HUES6 (cell line): ENCODE measurements around the gene SLC16A5.
A peak's percentile ranks its signal among the peaks of the same experiment; 100 is the strongest.

Experiments
- H3K27ac ChIP-seq: 2 replicates; pipeline ENCODE4 v1.7.0; 2013; ENCODE audit warnings: low read depth, mild to moderate bottlenecking, low read length, inconsistent platforms
- H3K27me3 ChIP-seq: 2 replicates; pipeline ENCODE4 v1.6.1; 2013; ENCODE audit warnings: low read length; ENCODE audit not compliant: control insufficient read depth, insufficient read depth
- H3K36me3 ChIP-seq: 2 replicates; pipeline ENCODE4 v1.6.1; 2013; ENCODE audit warnings: low read length; ENCODE audit not compliant: control insufficient read depth, insufficient read depth
- H3K4me1 ChIP-seq: 2 replicates; pipeline ENCODE4 v1.6.1; 2013; ENCODE audit warnings: low read length; ENCODE audit not compliant: control insufficient read depth, insufficient read depth
- H3K4me3 ChIP-seq: 2 replicates; pipeline ENCODE4 v1.5.1; 2013; ENCODE audit warnings: low read depth, low read length
- H3K9ac ChIP-seq: one replicate; pipeline ENCODE4 v1.6.1; 2013; ENCODE audit warnings: mild to moderate bottlenecking, low read length
- H3K9me3 ChIP-seq: 2 replicates; pipeline ENCODE4 v1.6.1; 2013; ENCODE audit warnings: low read depth, low read length; ENCODE audit not compliant: control insufficient read depth, insufficient read depth

The SLC16A5 gene

GRCh38 chr17:75049057-75049456 is 38.7 kb upstream of the SLC16A5 start:
- H3K9ac ChIP-seq, result no peak overlapping the region
- no peaks in the 10 kb centered on the region for H3K9me3 ChIP-seq
- H3K4me3 ChIP-seq, result peak overlapping the region; percentile 86; the same call in 1 of the 2 replicates
- H3K27me3 ChIP-seq, result no peaks in the 10 kb centered on the region
- peaks cover 46% of the 10 kb centered on the region for H3K36me3 ChIP-seq
- H3K27ac ChIP-seq, result no peak overlapping the region
- peaks cover 12% of the 10 kb centered on the region for H3K4me1 ChIP-seq

- Histone ChIP-seq H3K9ac (no peak overlapping the region), H3K9me3 (no peaks in the 10 kb centered on the region), H3K4me3 (no peak overlapping the region), H3K27me3 (no peaks in the 10 kb centered on the region), H3K27ac (no peak overlapping the region), H3K36me3 (peaks cover 51% of the 10 kb centered on the region), H3K4me1 (peaks cover 9% of the 10 kb centered on the region)
Observed at GRCh38 chr17:75049706-75050105, 38.0 kb upstream of the SLC16A5 start.

DNA sequence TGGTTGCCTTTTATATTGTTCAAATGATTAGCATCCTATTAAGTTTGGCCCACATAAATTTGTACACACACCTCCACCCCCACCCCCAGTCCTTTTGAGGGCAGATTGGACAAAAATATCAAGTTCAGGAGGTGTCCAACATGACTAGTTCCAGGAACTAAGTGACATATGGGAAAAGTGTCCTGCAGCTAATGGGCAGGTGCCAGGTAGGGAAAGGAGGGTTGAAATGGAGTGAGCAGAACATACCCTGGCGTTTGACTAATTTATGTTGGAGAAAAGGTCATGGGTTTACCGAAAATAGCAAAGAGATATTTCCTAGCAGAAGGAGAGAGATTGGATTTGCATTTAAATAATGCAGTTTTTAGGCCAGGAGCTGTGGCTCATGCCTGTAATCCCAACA is 35.8 kb upstream of the SLC16A5 start:
- no peaks in the 10 kb centered on the region for H3K27me3 ChIP-seq
- no peak overlapping the region for H3K9ac ChIP-seq
- H3K4me1 ChIP-seq, result peaks cover 8% of the 10 kb centered on the region
- H3K4me3 ChIP-seq, result no peak overlapping the region
- H3K9me3 ChIP-seq, result no peaks in the 10 kb centered on the region
- no peak overlapping the region for H3K27ac ChIP-seq
- H3K36me3 ChIP-seq, result peaks cover 69% of the 10 kb centered on the region

DNA sequence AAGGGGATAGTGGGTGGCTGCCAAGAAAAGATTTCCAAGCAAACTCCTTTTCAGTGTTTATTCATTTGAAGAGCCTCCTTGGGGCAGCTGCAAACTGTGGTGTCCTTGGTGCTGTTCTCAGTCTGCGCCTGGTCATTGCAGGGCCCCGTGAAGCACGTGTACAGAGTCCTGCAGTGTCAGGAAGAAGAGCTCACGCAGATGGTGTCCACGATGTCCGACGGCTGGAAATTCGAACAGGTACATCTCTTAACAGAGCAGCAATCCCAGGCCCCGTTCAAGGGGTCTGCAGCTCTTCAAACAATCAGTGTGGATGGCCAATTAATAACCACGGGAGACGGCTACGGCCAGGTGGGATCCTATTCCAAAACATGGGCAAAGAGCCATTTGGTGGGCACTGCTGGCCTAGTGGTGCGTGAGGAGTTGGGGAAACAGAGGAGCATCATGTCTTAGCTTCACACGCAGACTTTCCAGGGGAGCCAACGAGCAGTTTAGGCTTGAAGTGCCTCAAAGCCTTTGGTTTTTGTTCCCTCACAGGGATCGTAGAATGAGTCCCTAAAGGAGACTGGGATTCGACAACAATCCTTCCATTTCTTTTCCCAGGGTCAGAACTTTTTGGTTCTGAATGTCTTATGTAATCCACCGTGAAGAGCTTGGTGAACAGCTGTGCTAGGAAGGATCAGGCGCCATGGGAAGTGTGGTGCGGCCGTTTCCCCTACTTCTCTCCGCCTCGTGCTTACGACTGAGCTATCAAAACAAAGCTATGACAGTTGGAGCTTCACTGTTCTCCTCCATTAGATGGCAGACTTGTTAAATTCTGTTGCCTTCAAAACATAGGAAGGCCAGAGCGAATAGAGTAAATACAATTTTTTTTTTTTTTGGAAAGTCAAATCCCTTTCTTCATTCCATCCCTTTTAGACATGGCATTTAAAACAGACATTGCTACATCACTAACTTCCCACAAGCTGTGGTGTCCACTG is 28.1 kb upstream of the SLC16A5 start:
- Histone ChIP-seq H3K36me3 (peaks cover 78% of the 10 kb centered on the region), H3K4me3 (no peak overlapping the region), H3K9me3 (no peaks in the 10 kb centered on the region), H3K9ac (no peak overlapping the region), H3K4me1 (no peaks in the 10 kb centered on the region), H3K27ac (no peak overlapping the region), H3K27me3 (no peaks in the 10 kb centered on the region)

GRCh38 chr17:75060434-75061054 is 27.2 kb upstream of the SLC16A5 start:
- Histone ChIP-seq H3K4me3 (no peak overlapping the region), H3K9me3 (no peaks in the 10 kb centered on the region), H3K36me3 (peaks cover 81% of the 10 kb centered on the region), H3K27ac (no peak overlapping the region), H3K9ac (no peak overlapping the region), H3K4me1 (no peaks in the 10 kb centered on the region), H3K27me3 (no peaks in the 10 kb centered on the region)

- no peaks in the 10 kb centered on the region for H3K4me1 ChIP-seq
- no peak overlapping the region for H3K9ac ChIP-seq
- H3K9me3 ChIP-seq, result no peaks in the 10 kb centered on the region
- H3K27ac ChIP-seq, result no peak overlapping the region
- H3K27me3 ChIP-seq, result no peaks in the 10 kb centered on the region
- H3K36me3 ChIP-seq, result peaks cover 79% of the 10 kb centered on the region
- H3K4me3 ChIP-seq, result no peak overlapping the region
Observed at GRCh38 chr17:75061055-75061438, 26.7 kb upstream of the SLC16A5 start.

DNA sequence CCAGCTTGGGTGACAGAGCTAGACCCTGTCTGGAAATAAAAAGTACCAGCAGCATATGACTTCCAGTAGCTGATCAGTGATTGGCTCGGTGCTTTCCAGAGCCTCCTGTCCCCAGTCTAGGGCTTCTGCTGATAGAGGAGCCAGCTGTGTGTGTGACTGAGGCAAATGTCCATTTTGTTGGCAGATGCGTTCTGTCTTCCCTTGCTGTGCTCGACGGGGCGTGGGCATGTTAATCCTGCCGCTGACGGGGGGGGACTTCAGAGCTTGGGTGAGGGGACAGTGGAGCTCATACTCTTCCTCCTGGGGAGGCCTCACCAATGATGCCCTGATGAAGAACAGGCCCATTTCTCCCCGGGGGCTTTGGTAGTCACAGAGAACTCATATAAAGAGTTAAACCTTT is 26.1 kb upstream of the SLC16A5 start:
- H3K4me1 ChIP-seq, result no peaks in the 10 kb centered on the region
- H3K27me3 ChIP-seq, result no peaks in the 10 kb centered on the region
- H3K36me3 ChIP-seq, result peaks cover 73% of the 10 kb centered on the region
- H3K9ac ChIP-seq, result no peak overlapping the region
- H3K4me3 ChIP-seq, result no peak overlapping the region
- H3K9me3 ChIP-seq, result no peaks in the 10 kb centered on the region
- no peak overlapping the region for H3K27ac ChIP-seq

- no peaks in the 10 kb centered on the region for H3K27me3 ChIP-seq
- peaks cover 66% of the 10 kb centered on the region for H3K36me3 ChIP-seq
- no peak overlapping the region for H3K9ac ChIP-seq
- H3K4me3 ChIP-seq, result no peak overlapping the region
- no peak overlapping the region for H3K27ac ChIP-seq
- no peaks in the 10 kb centered on the region for H3K9me3 ChIP-seq
- no peaks in the 10 kb centered on the region for H3K4me1 ChIP-seq
Observed at GRCh38 chr17:75063201-75063600, 24.6 kb upstream of the SLC16A5 start.

GRCh38 chr17:75063626-75064025 is 24.1 kb upstream of the SLC16A5 start:
- no peaks in the 10 kb centered on the region for H3K4me1 ChIP-seq
- peaks cover 66% of the 10 kb centered on the region for H3K36me3 ChIP-seq

DNA sequence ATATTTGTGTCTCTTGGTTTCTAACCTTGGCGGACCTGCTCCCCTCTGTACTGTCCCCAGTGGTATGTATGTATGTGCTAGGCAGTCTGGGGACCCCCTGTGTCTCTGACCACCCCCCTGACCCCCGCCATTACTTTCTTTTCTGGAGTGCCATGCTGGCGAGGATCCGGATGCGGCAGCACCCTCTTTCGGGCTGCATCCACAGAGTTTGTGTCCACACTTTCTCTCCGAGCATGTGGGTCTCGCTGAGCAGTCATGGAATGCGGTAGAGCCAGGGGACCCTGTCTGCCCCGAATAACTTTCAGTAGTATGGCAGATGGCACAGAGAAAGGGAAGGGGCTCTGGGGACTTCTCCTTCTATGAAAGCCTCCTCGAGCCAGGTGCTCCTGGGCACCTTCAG is 23.7 kb upstream of the SLC16A5 start:
- no peak overlapping the region for H3K27ac ChIP-seq
- no peak overlapping the region for H3K4me3 ChIP-seq
- no peaks in the 10 kb centered on the region for H3K27me3 ChIP-seq
- peaks cover 66% of the 10 kb centered on the region for H3K36me3 ChIP-seq
- H3K4me1 ChIP-seq, result no peaks in the 10 kb centered on the region
- H3K9me3 ChIP-seq, result no peaks in the 10 kb centered on the region
- no peak overlapping the region for H3K9ac ChIP-seq

More at GRCh38 chr17:75063626-75064025, 24.1 kb upstream of the SLC16A5 start:
- H3K4me3 ChIP-seq, result no peak overlapping the region
- no peaks in the 10 kb centered on the region for H3K9me3 ChIP-seq
- H3K27ac ChIP-seq, result no peak overlapping the region
- no peaks in the 10 kb centered on the region for H3K27me3 ChIP-seq
- H3K9ac ChIP-seq, result no peak overlapping the region

GRCh38 chr17:75064460-75064859 is 23.3 kb upstream of the SLC16A5 start:
- no peaks in the 10 kb centered on the region for H3K9me3 ChIP-seq
- H3K4me1 ChIP-seq, result no peaks in the 10 kb centered on the region
- peaks cover 62% of the 10 kb centered on the region for H3K36me3 ChIP-seq
- no peak overlapping the region for H3K4me3 ChIP-seq
- H3K27ac ChIP-seq, result no peak overlapping the region
- H3K9ac ChIP-seq, result no peak overlapping the region
- H3K27me3 ChIP-seq, result no peaks in the 10 kb centered on the region
